Activated CD8-positive, alpha-beta T cell treated with anti-CD3 and anti-CD28 coated beads, Interleukin-2, amount 10 ng/mL, durations not matched to agents 7 days and 5 days (primary cell): ENCODE measurements around the gene PRKX. TPM values are rescaled to one million over a fixed set of nuclear protein-coding genes. Genes with fewer than 3 reads are reported as not detected.
"Not testable (repeated sequence)": the region's sequence is repeated elsewhere in the genome, so short reads cannot be mapped to it uniquely, and the experiment has no call there.

ENCODE experiments used
- ATAC-seq: fragments of 150-1000 bp; cut with Tn5 transposase; one replicate; pipeline ENCODE4 v1.10.0; 2021; ENCODE audit warnings: moderate library complexity
- CTCF ChIA-PET: fragments of 350-600 bp; sonication (Branson Sonifier 250); formaldehyde crosslinking; loops from one replicate; lab custom pipeline; 2021; ENCODE audit warnings: antibody characterized with exemption; lab: Charles Lee
- POLR2A ChIA-PET: fragments of 350-600 bp; sonication (Branson Sonifier 250); formaldehyde crosslinking; loops from one replicate; lab custom pipeline; 2021; ENCODE audit warnings: antibody characterized with exemption; lab: Charles Lee
- DNase-seq: peaks from one replicate; pipeline ENCODE4 v3.0.0-alpha.2; 2020
- H3K27ac Mint-ChIP-seq: one replicate; pipeline ENCODE4 v1.8.0; 2021; ENCODE audit warnings: mild to moderate bottlenecking, mixed read lengths
- H3K27me3 Mint-ChIP-seq: one replicate; pipeline ENCODE4 v1.8.0; 2021; ENCODE audit warnings: low read depth, mixed read lengths
- H3K36me3 Mint-ChIP-seq: one replicate; pipeline ENCODE4 v1.8.0; 2021; ENCODE audit warnings: low read depth, mixed read lengths
- H3K4me1 Mint-ChIP-seq: one replicate; pipeline ENCODE4 v1.8.0; 2021; ENCODE audit warnings: low read depth, mixed read lengths
- H3K4me3 Mint-ChIP-seq: one replicate; pipeline ENCODE4 v1.8.0; 2021; ENCODE audit warnings: mild to moderate bottlenecking, mixed read lengths
- H3K9me3 Mint-ChIP-seq: one replicate; pipeline ENCODE4 v1.8.0; 2022; ENCODE audit warnings: mixed read lengths; ENCODE audit not compliant: insufficient read depth
- total RNA-seq, 2 experiments: library from RNA; stranded (reverse); gene quantifications; one replicate each; pipeline ENCODE4 v1.2.3, GENCODE V29; 2021

Gene PRKX
- total RNA-seq, 2 experiments from 2014 or later: 123 TPM

DNA sequence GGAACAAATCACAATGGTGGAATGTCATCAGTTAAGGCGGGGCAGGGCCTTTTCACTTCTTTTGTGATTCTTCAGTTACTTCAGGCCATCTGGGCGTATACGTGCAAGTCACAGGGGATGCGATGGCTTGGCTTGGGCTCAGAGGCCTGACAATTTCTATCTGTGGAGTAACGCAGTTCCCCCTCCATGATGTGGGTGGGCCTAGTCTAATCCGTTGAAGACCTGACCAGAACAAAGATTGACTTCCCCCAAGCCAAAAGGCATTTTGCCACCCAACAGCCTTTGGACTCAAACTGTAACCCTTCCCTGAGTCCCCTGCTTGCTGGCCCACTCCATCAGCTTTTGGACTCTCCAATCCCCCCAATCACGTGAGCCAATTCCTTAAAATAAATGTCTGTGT is 153.4 kb downstream of the PRKX start:
- H3K27me3 Mint-ChIP-seq, CTCF ChIA-PET, H3K27ac Mint-ChIP-seq, H3K36me3 Mint-ChIP-seq, H3K9me3 Mint-ChIP-seq, POLR2A ChIA-PET, H3K4me1 Mint-ChIP-seq, H3K4me3 Mint-ChIP-seq, DNase-seq, ATAC-seq: not testable (repeated sequence)
